Keratinocyte (primary cell): ENCODE results near the gene ZNF248. TPM values are rescaled to one million over a fixed set of nuclear protein-coding genes. Genes with fewer than 3 reads are reported as not detected.

Experiments
- DNase-seq: peaks from one replicate; pipeline ENCODE4 v3.0.0-alpha.2; 2011; ENCODE audit warnings: low read depth, missing footprints, low spot score
- FAIRE-seq: peaks from 2 replicates; lab custom pipeline; 2011; peaks lifted over from hg19 to GRCh38; lab: Jason Lieb, UNC
- H2AFZ ChIP-seq: 2 replicates; pipeline ENCODE4 v1.6.0; 2012; ENCODE audit warnings: low read length, control low read depth, inconsistent platforms; ENCODE audit not compliant: control insufficient read depth
- H3K27ac ChIP-seq: 2 replicates; pipeline ENCODE4 v1.5.1; 2011; ENCODE audit warnings: low read length; ENCODE audit not compliant: control insufficient read depth, insufficient read depth
- H3K27me3 ChIP-seq: 3 replicates; pipeline ENCODE4 v1.6.0; 2011; ENCODE audit warnings: low read length; ENCODE audit not compliant: control insufficient read depth, insufficient read depth; ENCODE audit errors: extremely low read depth
- H3K36me3 ChIP-seq, 2 experiments: 2 replicates in 1 of 2; 3 replicates in 1 of 2; pipeline ENCODE4 v1.5.1; 2011; ENCODE audit warnings: low read length in 2 of 2, mild to moderate bottlenecking in 1 of 2; ENCODE audit not compliant: control insufficient read depth in 2 of 2, insufficient read depth in 2 of 2; ENCODE audit errors: extremely low read depth in 1 of 2
- H3K4me1 ChIP-seq: 3 replicates; pipeline ENCODE4 v1.5.1; 2011; ENCODE audit warnings: low read length; ENCODE audit not compliant: control insufficient read depth, insufficient read depth; ENCODE audit errors: extremely low read depth
- H3K4me2 ChIP-seq: 3 replicates; pipeline ENCODE4 v1.6.0; 2011; ENCODE audit warnings: low read depth, low read length; ENCODE audit not compliant: control insufficient read depth, insufficient read depth; ENCODE audit errors: extremely low read depth
- H3K4me3 ChIP-seq, 3 experiments: fragments of 200-600 bp in 1 of 3; sonication (generic) in 1 of 3; 2 replicates in 2 of 3; 3 replicates in 1 of 3; pipeline ENCODE4 v1.5.1; 2011 to 2016; ENCODE audit warnings: low read length in 3 of 3, mild to moderate bottlenecking in 3 of 3, control low read depth in 2 of 3, inconsistent platforms in 1 of 3, low read depth in 1 of 3, mixed read lengths in 1 of 3, mixed run types in 1 of 3, moderate library complexity in 1 of 3; ENCODE audit not compliant: control insufficient read depth in 2 of 3, insufficient read depth in 2 of 3; ENCODE audit errors: extremely low read depth in 1 of 3
- H3K79me2 ChIP-seq: 2 replicates; pipeline ENCODE4 v1.6.0; 2012; ENCODE audit warnings: low read length; ENCODE audit not compliant: control insufficient read depth, insufficient read depth
- H3K9ac ChIP-seq: 3 replicates; pipeline ENCODE4 v1.6.0; 2011; ENCODE audit warnings: low read length; ENCODE audit not compliant: control insufficient read depth, insufficient read depth; ENCODE audit errors: extremely low read depth
- H3K9me1 ChIP-seq: 3 replicates; pipeline ENCODE4 v1.6.0; 2011; ENCODE audit warnings: low read length; ENCODE audit not compliant: control insufficient read depth, insufficient read depth; ENCODE audit errors: extremely low read depth
- H3K9me3 ChIP-seq: 2 replicates; pipeline ENCODE4 v1.5.1; 2012; ENCODE audit warnings: low read depth, low read length; ENCODE audit not compliant: control insufficient read depth
- H4K20me1 ChIP-seq: 3 replicates; pipeline ENCODE4 v1.6.0; 2011; ENCODE audit warnings: low read length; ENCODE audit not compliant: control insufficient read depth, insufficient read depth; ENCODE audit errors: extremely low read depth
- CTCF ChIP-seq, 3 experiments: IDR thresholded peaks in 1 of 3; conservative IDR thresholded peaks in 1 of 3; optimal IDR thresholded peaks in 1 of 3; 2 replicates in 2 of 3; 3 replicates in 1 of 3; pipeline versions ENCODE3 to v1.5.1; 2011; ENCODE audit warnings: low read length in 3 of 3, mild to moderate bottlenecking in 3 of 3, moderate library complexity in 2 of 3, control low read depth in 1 of 3, inconsistent platforms in 1 of 3; ENCODE audit not compliant: insufficient read depth in 2 of 3; ENCODE audit errors: extremely low read depth in 1 of 3
- EZH2 ChIP-seq: IDR thresholded peaks from one replicate; pipeline ENCODE4 v1.6.1; 2012; ENCODE audit warnings: inconsistent platforms, mild to moderate bottlenecking, low read length, moderate library complexity
- dilution Hi-C: fragments of 300-500 bp; cut with MboI; formaldehyde crosslinking; loops from one replicate; pipeline ENCODE4 v1.7.0; 2020; ENCODE audit warnings: low sequenced_read_pairs; ENCODE audit not compliant: extremely low pct_ligation_motif_present
- polyA plus RNA-seq, 5 experiments: library from polyadenylated mRNA; depleted of rRNA in 3 of 5; stranded (reverse) in 3 of 5; stranded (forward) in 1 of 5; unstranded in 1 of 5; fragments of >200 nt; gene quantifications; 1 replicate in 1 of 5; 2 replicates in 3 of 5; 3 replicates in 1 of 5; pipeline versions ENCODE4 v1.2.1 to v1.2.3, GENCODE V29; 2011 to 2012; ENCODE audit warnings: missing spikeins in 2 of 5, low read depth in 1 of 5, low replicate concordance in 1 of 5

The ZNF248 gene
- polyA plus RNA-seq, 1 donor (not counting 4 experiments of a cell fraction or from before 2014, with no cell fraction given), result 4.9 TPM

GRCh38 chr10:37803269-37803668, 54.1 kb downstream of the ZNF248 start:
- Histone ChIP-seq H3K4me3 (no peak overlapping the region), H3K9ac (no peak overlapping the region), H3K4me2 (no peak overlapping the region), H4K20me1 (no peaks in the 10 kb centered on the region), H3K79me2 (no peaks in the 10 kb centered on the region), H3K27ac (no peak overlapping the region), H3K9me1 (no peaks in the 10 kb centered on the region), H3K4me1 (no peaks in the 10 kb centered on the region), H2AFZ (no peak overlapping the region), H3K36me3 (no peaks in the 10 kb centered on the region), H3K27me3 (no peaks in the 10 kb centered on the region), H3K9me3 (no peaks in the 10 kb centered on the region)
- dilution Hi-C loops, result no loop called here
- FAIRE-seq (no peak), DNase-seq (no peak)
- TF ChIP-seq CTCF (optimal IDR thresholded peaks at IDR 0.05 in 1 of 3, IDR thresholded peaks at IDR 0.05 in 1 of 3, conservative IDR thresholded peaks at IDR 0.05 in 1 of 3; ENCODE audit: extremely low read depth in 1 of 3, insufficient read depth in 2 of 3, low read length in 3 of 3) (no peak), EZH2 (no peak)

GRCh38 chr10:37801557-37801956, 55.9 kb downstream of the ZNF248 start:
- Histone ChIP-seq H3K27ac (no peak overlapping the region), H3K36me3 (no peaks in the 10 kb centered on the region), H3K4me1 (no peaks in the 10 kb centered on the region), H2AFZ (no peak overlapping the region), H3K27me3 (no peaks in the 10 kb centered on the region), H4K20me1 (no peaks in the 10 kb centered on the region), H3K4me3 (no peak overlapping the region), H3K79me2 (no peaks in the 10 kb centered on the region), H3K4me2 (no peak overlapping the region), H3K9ac (no peak overlapping the region), H3K9me1 (no peaks in the 10 kb centered on the region), H3K9me3 (no peaks in the 10 kb centered on the region)
- DNase-seq (no peak), FAIRE-seq (no peak)
- dilution Hi-C loops, result no loop called here
- TF ChIP-seq CTCF (optimal IDR thresholded peaks at IDR 0.05 in 1 of 3, IDR thresholded peaks at IDR 0.05 in 1 of 3, conservative IDR thresholded peaks at IDR 0.05 in 1 of 3; ENCODE audit: extremely low read depth in 1 of 3, insufficient read depth in 2 of 3, low read length in 3 of 3), result no peak
- TF ChIP-seq EZH2, result no peak
